ENCODE measurements around the gene RUNX1.

RUNX1 gene

GRCh38 chr21:34833465-34833864 is 215.6 kb downstream of the RUNX1 start:
- no peak overlapping the region for H3K27ac ChIP-seq
- no peak for TF ChIP-seq ZFX (IDR thresholded peaks at IDR 0.05)

DNA sequence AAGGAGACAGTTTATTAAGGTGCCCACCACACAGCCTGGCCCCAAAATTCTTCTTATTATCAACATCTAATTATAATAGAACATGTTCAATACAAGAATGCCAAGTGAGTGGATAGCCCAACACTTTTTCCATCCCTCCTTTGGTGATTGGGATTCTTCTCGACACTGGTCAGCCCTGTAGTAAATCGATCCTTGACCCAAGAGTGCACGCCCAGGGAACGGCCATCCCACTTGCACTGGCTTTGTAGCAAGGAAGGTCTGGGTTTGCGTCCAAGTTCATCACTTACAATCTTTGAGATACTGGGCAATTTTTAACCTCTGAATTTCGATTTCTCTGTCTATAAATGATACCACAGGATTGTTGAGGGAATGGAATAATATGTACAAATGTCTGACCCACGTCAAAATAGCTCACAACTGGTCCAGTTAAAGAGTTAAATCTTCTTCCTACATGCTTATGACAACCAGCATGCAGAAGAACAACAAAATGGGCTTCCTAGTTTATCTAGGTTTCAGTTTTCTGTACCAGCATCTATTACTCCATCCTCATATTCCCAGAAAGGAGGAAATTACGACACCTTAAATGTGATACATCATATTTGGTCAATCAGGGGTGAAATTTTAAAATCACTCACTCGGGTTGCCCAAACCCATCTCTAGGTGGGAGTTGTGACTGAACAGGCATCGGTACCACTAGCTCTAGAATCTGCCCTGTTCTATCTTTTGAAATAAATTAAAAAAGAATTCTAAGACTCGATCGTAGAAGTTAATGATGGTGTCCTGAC is 218.5 kb downstream of the RUNX1 start:
- TF ChIP-seq, protein P1, sequence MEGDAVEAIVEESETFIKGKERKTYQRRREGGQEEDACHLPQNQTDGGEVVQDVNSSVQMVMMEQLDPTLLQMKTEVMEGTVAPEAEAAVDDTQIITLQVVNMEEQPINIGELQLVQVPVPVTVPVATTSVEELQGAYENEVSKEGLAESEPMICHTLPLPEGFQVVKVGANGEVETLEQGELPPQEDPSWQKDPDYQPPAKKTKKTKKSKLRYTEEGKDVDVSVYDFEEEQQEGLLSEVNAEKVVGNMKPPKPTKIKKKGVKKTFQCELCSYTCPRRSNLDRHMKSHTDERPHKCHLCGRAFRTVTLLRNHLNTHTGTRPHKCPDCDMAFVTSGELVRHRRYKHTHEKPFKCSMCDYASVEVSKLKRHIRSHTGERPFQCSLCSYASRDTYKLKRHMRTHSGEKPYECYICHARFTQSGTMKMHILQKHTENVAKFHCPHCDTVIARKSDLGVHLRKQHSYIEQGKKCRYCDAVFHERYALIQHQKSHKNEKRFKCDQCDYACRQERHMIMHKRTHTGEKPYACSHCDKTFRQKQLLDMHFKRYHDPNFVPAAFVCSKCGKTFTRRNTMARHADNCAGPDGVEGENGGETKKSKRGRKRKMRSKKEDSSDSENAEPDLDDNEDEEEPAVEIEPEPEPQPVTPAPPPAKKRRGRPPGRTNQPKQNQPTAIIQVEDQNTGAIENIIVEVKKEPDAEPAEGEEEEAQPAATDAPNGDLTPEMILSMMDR (conservative IDR thresholded peaks at IDR 0.05): no peak
- TF ChIP-seq ZFX (IDR thresholded peaks at IDR 0.05): no peak

DNA sequence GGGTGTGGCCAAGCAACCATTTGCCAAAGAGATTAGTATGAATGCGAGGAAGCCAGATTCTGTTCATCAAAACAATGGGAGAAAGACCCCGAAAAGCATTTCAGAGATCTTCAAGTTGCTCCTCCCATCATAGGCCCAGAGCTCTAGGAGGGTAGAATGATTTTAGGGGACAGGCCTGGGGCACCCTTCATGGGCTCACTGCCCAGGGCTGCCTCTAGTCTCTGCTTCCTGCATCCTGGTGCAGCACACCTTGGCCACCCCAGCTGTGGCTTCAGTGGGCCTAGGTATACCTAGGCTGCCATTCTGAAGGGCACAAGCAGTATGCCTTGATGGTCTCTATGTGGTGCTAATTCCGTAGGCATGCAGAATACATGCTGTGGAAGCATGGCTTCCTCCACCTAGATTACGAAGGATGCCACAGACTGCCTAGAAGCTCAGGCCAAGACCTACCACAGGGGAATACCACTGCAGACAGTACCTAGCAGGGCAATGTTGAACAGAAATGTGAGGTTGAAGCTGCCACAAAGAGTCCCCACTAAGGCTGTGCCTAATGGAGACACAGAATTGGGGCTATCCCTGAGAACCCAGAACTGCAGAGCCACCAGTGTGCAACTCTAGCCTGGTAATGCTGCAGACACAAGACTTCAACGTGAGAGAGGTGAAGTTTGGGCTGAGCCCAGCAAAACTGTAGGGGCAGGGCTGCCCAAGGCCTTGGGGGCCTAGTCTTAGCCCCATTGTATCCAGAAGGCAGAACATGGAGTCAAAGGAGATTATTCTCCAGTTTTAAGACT is 221.5 kb downstream of the RUNX1 start:
- H3K27ac ChIP-seq: no peak overlapping the region
- no peak for TF ChIP-seq ZFX (IDR thresholded peaks at IDR 0.05)
- TF ChIP-seq, protein P1 (conservative IDR thresholded peaks at IDR 0.05): no peak

More for the DNA sequence above, 218.5 kb downstream of the RUNX1 start:
- no peak overlapping the region for H3K27ac ChIP-seq

- no peak for TF ChIP-seq ZFX (IDR thresholded peaks at IDR 0.05)
- TF ChIP-seq, protein P1 (conservative IDR thresholded peaks at IDR 0.05): no peak
- no peak overlapping the region for H3K27ac ChIP-seq
Measured at GRCh38 chr21:34826836-34827235, 222.3 kb downstream of the RUNX1 start.

- TF ChIP-seq, protein P1 (conservative IDR thresholded peaks at IDR 0.05): no peak
- no peak for TF ChIP-seq ZFX (IDR thresholded peaks at IDR 0.05)
- H3K27ac ChIP-seq: no peak overlapping the region
Measured at GRCh38 chr21:34825948-34826548, 223.1 kb downstream of the RUNX1 start.

DNA sequence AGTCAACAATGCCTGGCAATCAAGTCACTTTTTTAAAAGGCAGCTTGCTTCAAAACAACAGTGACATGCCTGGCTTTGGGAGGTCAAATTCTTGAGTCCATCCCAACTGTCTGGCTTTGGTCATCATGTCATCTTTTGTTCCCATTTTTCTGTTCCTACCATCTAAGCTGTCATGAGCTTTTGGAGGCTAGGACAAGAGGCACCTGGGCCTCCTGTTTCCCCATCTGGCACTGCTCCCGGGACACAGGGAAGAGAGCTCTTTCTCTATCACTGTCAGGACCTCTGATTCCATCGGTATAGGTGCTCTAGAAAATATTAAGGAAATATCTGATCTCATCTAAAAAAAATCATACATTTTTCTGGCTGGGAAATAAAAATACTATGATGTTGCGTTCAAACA is 224.0 kb downstream of the RUNX1 start:
- TF ChIP-seq, protein P1 (conservative IDR thresholded peaks at IDR 0.05): no peak
- TF ChIP-seq ZFX (IDR thresholded peaks at IDR 0.05): no peak
- H3K27ac ChIP-seq: no peak overlapping the region

GRCh38 chr21:34824314-34824713 is 224.8 kb downstream of the RUNX1 start:
- no peak overlapping the region for H3K27ac ChIP-seq
- TF ChIP-seq, protein P1 (conservative IDR thresholded peaks at IDR 0.05): no peak
- no peak for TF ChIP-seq ZFX (IDR thresholded peaks at IDR 0.05)

Measured in C4-2B (cell line).